GM12878 (cell line): Measurements from ENCODE around the gene BAG5. TPM values are rescaled to one million over a fixed set of nuclear protein-coding genes. Genes with fewer than 3 reads are reported as not detected.

ENCODE experiments used
- ATAC-seq: fragments of 200-7000 bp; cut with Tn5 transposase; 3 replicates; pipeline ENCODE4 v1.9.1; 2020; ENCODE audit warnings: mild to moderate bottlenecking, moderate library complexity
- BruUV-seq: library from RNA; stranded (reverse); fragments of 400-500 nt; replicated peaks from 2 replicates; lab custom pipeline; 2021; lab: Mats Ljungman, UMichigan
- CTCF ChIA-PET: fragments of 300-600 bp; sonication (Branson Sonifier 250); formaldehyde crosslinking; extraction: SDS; loops from one replicate; lab custom pipeline; 2021; ENCODE audit warnings: inconsistent platforms; lab: Yijun Ruan, JAX
- POLR2A ChIA-PET: fragments of 350-600 bp; formaldehyde crosslinking; extraction: SDS; loops from one replicate; lab custom pipeline; 2021; ENCODE audit warnings: inconsistent platforms; lab: Charles Lee
- RAD21 ChIA-PET: fragments of 300-600 bp; sonication (Branson Sonifier 250); formaldehyde crosslinking; loops from one replicate; lab custom pipeline; 2023; ENCODE audit warnings: antibody characterized with exemption; ENCODE audit not compliant: unreplicated experiment; lab: Charles Lee
- SMC1A ChIA-PET: fragments of 300-600 bp; sonication (Branson Sonifier 250); formaldehyde crosslinking; loops from one replicate; lab custom pipeline; 2023; ENCODE audit not compliant: unreplicated experiment, uncharacterized antibody; lab: Charles Lee
- DNase-seq: peaks from one replicate; pipeline ENCODE4 v3.0.0-alpha.2; 2011; ENCODE audit warnings: low read depth, low spot score
- FAIRE-seq: peaks from 3 replicates; lab custom pipeline; 2011; peaks lifted over from hg19 to GRCh38; lab: Jason Lieb, UNC
- H2AFZ ChIP-seq: 2 replicates; pipeline ENCODE4 v1.6.0; 2011; ENCODE audit warnings: low read depth, low read length, control low read depth; ENCODE audit not compliant: control insufficient read depth
- H3K27ac ChIP-seq: 2 replicates; pipeline ENCODE4 v1.5.1; 2011; ENCODE audit warnings: control low read depth; ENCODE audit not compliant: control insufficient read depth, insufficient read depth
- H3K27me3 ChIP-seq, 2 experiments: replicated peaks in 1 of 2; 2 replicates each; pipeline versions ENCODE4 v1.6.0 to v1.6.1; 2011; ENCODE audit warnings: low read length in 1 of 2; ENCODE audit not compliant: control insufficient read depth in 2 of 2, insufficient read depth in 2 of 2
- H3K36me3 ChIP-seq, 2 experiments: 2 replicates each; pipeline ENCODE4 v1.5.1; 2011; ENCODE audit warnings: low read length in 1 of 2; ENCODE audit not compliant: control insufficient read depth in 2 of 2, insufficient read depth in 2 of 2
- H3K4me1 ChIP-seq: 2 replicates; pipeline ENCODE4 v1.6.1; 2011; ENCODE audit warnings: mild to moderate bottlenecking, low read length, moderate library complexity, mixed read lengths; ENCODE audit not compliant: control insufficient read depth, insufficient read depth
- H3K4me2 ChIP-seq: 2 replicates; pipeline ENCODE4 v1.6.0; 2011; ENCODE audit warnings: control low read depth; ENCODE audit not compliant: control insufficient read depth, insufficient read depth
- H3K4me3 ChIP-seq: fragments of 200-600 bp; sonication (generic); 2 replicates; pipeline ENCODE4 v1.5.1; 2016
- H3K79me2 ChIP-seq: 2 replicates; pipeline ENCODE4 v1.6.0; 2011; ENCODE audit warnings: low read length; ENCODE audit not compliant: control insufficient read depth, insufficient read depth
- H3K9ac ChIP-seq: 2 replicates; pipeline ENCODE4 v1.8.0; 2011; ENCODE audit warnings: low read length, control low read depth, mixed read lengths; ENCODE audit not compliant: control insufficient read depth, insufficient read depth
- H3K9me3 ChIP-seq: replicated peaks from 3 replicates; pipeline ENCODE4 v1.5.1; 2011; ENCODE audit warnings: mild to moderate bottlenecking, low read length; ENCODE audit not compliant: control insufficient read depth, insufficient read depth
- H4K20me1 ChIP-seq: 2 replicates; pipeline ENCODE4 v1.6.0; 2011; ENCODE audit not compliant: control insufficient read depth, insufficient read depth
- CBX5 ChIP-seq: sonication (generic); IDR thresholded peaks from 2 replicates; pipeline ENCODE4 v1.6.1; 2016; ENCODE audit warnings: low read depth, moderate library complexity, mild to moderate bottlenecking, inconsistent platforms
- CTCF ChIP-seq, 3 experiments: IDR thresholded peaks in 2 of 3; conservative IDR thresholded peaks in 1 of 3; 2 replicates each; pipeline ENCODE4 v1.5.1; 2011; ENCODE audit warnings: low read depth in 3 of 3, low read length in 3 of 3, mild to moderate bottlenecking in 3 of 3, control low read depth in 2 of 3, moderate library complexity in 2 of 3, inconsistent platforms in 1 of 3, mixed read lengths in 1 of 3; ENCODE audit not compliant: control insufficient read depth in 2 of 3, insufficient read depth in 1 of 3; ENCODE audit errors: extremely low read depth in 1 of 3
- DPF2 ChIP-seq: fragments of 450-650 bp; IDR thresholded peaks from 2 replicates; pipeline ENCODE4 v1.6.1; 2017; ENCODE audit warnings: mild to moderate bottlenecking
- E2F4 ChIP-seq: IDR thresholded peaks from 2 replicates; pipeline ENCODE4 v1.6.1; 2012; ENCODE audit warnings: low read depth, low read length, improper control_type of control experiment
- GATAD2B ChIP-seq: fragments of 450-650 bp; conservative IDR thresholded peaks from 2 replicates; pipeline ENCODE4 v1.6.1; 2017; ENCODE audit warnings: low read depth, mild to moderate bottlenecking, moderate library complexity
- MEF2A ChIP-seq: IDR thresholded peaks from 2 replicates; pipeline ENCODE4 v1.6.1; 2011; ENCODE audit warnings: low read depth, mild to moderate bottlenecking, low read length, moderate library complexity; ENCODE audit not compliant: insufficient read depth
- MTA2 ChIP-seq: fragments of 450-650 bp; IDR thresholded peaks from 2 replicates; pipeline ENCODE4 v1.6.1; 2016; ENCODE audit warnings: low read depth, mild to moderate bottlenecking, moderate library complexity
- MXI1 ChIP-seq: fragments of 150-350 bp; IDR thresholded peaks from 2 replicates; pipeline ENCODE4 v1.6.1; 2011; ENCODE audit warnings: low read depth, mild to moderate bottlenecking, inconsistent platforms, low read length, improper control_type of control experiment
- NFIC ChIP-seq: IDR thresholded peaks from 2 replicates; pipeline ENCODE4 v1.6.1; 2012; ENCODE audit warnings: low read depth, mild to moderate bottlenecking, inconsistent platforms, low read length, moderate library complexity
- PAX8 ChIP-seq: fragments of 450-650 bp; IDR thresholded peaks from 2 replicates; pipeline ENCODE4 v1.6.1; 2017; ENCODE audit warnings: mild to moderate bottlenecking, moderate library complexity
- RUNX3 ChIP-seq: IDR thresholded peaks from 2 replicates; pipeline ENCODE4 v1.6.1; 2012; ENCODE audit warnings: low read length, inconsistent platforms
- TCF3 ChIP-seq: IDR thresholded peaks from 2 replicates; pipeline ENCODE4 v1.6.1; 2012; ENCODE audit warnings: low read depth, mild to moderate bottlenecking, low read length, borderline replicate concordance; ENCODE audit not compliant: insufficient read depth
- ZBTB40 ChIP-seq: fragments of 450-650 bp; IDR thresholded peaks from 2 replicates; pipeline ENCODE4 v1.6.1; 2016; ENCODE audit warnings: mild to moderate bottlenecking, moderate library complexity, borderline replicate concordance
- ZNF622 ChIP-seq: fragments of 450-650 bp; IDR thresholded peaks from 2 replicates; pipeline ENCODE4 v1.6.1; 2017; ENCODE audit warnings: mild to moderate bottlenecking, inconsistent platforms
- WGBS: methylation state at CpG from one replicate; pipeline ENCODE4 v1.1.6; 2016; ENCODE audit warnings: low lambda C conversion rate; ENCODE audit not compliant: insufficient replicate concordance, insufficient coverage; ENCODE audit errors: missing lambda C conversion rate; 5-methylcytosine and 5-hydroxymethylcytosine counted together
- in situ Hi-C: fragments of 300-500 bp; cut with MboI; formaldehyde crosslinking; loops from 9 replicates; pipeline ENCODE4 v1.14.3; 2018; ENCODE audit warnings: mixed read lengths
- intact Hi-C: fragments of 100-400 bp; cut with micrococcal nuclease; formaldehyde crosslinking; loops from one replicate; pipeline ENCODE4 v1.14.2; 2022; ENCODE audit not compliant: unreplicated experiment
- polyA plus RNA-seq, 11 experiments: library from polyadenylated mRNA; depleted of rRNA in 4 of 11; unstranded in 6 of 11; stranded (reverse) in 5 of 11; fragments of >200 nt; fragmentation: Nextera tagmentation in 4 of 11; fragmentation: Illumina TruSeq in 1 of 11; extraction: Ambion mirVana in 4 of 11; extraction: Trizol in 1 of 11; gene quantifications; 1 replicate in 1 of 11; 2 replicates in 10 of 11; pipeline versions ENCODE4 v1.2.1 to v1.2.3, GENCODE V29; 2011 to 2016; ENCODE audit warnings: inconsistent platforms in 2 of 11, missing spikeins in 2 of 11, low read depth in 1 of 11
- total RNA-seq, 4 experiments: library from RNA; depleted of rRNA in 3 of 4; stranded (reverse); fragments of >200 nt in 3 of 4; fragmentation: Illumina TruSeq in 1 of 4; extraction: Trizol in 1 of 4; gene quantifications; 2 replicates each; pipeline versions ENCODE4 v1.2.1 to v1.2.3, GENCODE V29; 2013 to 2021

BAG5 gene
- total and polyA plus RNA-seq, 10 of the 15 experiments (the other 5 are each of a cell fraction or from before 2014, with no cell fraction given) = 9.9 to 30.5 (median 20.1) TPM

- TF ChIP-seq GATAD2B (no peak), DPF2 (no peak), CTCF (IDR thresholded peaks at IDR 0.05 in 2 of 3, conservative IDR thresholded peaks at IDR 0.05 in 1 of 3; ENCODE audit: control insufficient read depth in 2 of 3, extremely low read depth in 1 of 3, insufficient read depth in 1 of 3, low read depth in 3 of 3, low read length in 3 of 3) (no peak), MXI1 (no peak), PAX8 (no peak), MEF2A (no peak), RUNX3 (no peak), TCF3 (no peak)
These were observed 31.8 kb upstream of the BAG5 start (continued) for GRCh38 chr14:103594265-103594664.

GRCh38 chr14:103593577-103593976, 31.1 kb upstream of the BAG5 start:
- no peak overlapping the region for H3K27ac ChIP-seq
- H4K20me1 ChIP-seq = no peaks in the 10 kb centered on the region
- BruUV-seq = no TSS peak
- no peak overlapping the region for H2AFZ ChIP-seq
- H3K27me3 ChIP-seq = no peaks in the 10 kb centered on the region
- peaks cover 12% of the 10 kb centered on the region for H3K4me1 ChIP-seq
- H3K9me3 ChIP-seq = no peaks in the 10 kb centered on the region
- peak overlapping the region; percentile 57 for H3K4me2 ChIP-seq
- DNase-seq = peak; percentile 62
- WGBS = 0% methylated on average over 6 of the region's 6 CpGs
- no peaks in the 10 kb centered on the region for H3K79me2 ChIP-seq
- in situ Hi-C loops (no loop called here), intact Hi-C loops (no loop called here)
- peak; percentile 92 for FAIRE-seq
- H3K9ac ChIP-seq = no peak overlapping the region
- ChIA-PET RAD21 (interaction anchor here (0.9 kb wide), 1 partner anchor 42 kb away, joined by 3 read pairs; no protein-coding TSS in a partner anchor), POLR2A (interaction anchor here (0.5 to 0.7 kb wide), 2 partner anchors 221 to 1707 kb away, joined by 3 to 4 read pairs; partner anchors contain the start of gene BRF1), CTCF (interaction anchor here (0.6 to 1.4 kb wide), 3 partner anchors 8 to 32 kb away, joined by 3 read pairs; no protein-coding TSS in a partner anchor), SMC1A (interaction anchor here (1.0 to 1.2 kb wide), 2 partner anchors 32 to 86 kb away, joined by 3 to 4 read pairs; no protein-coding TSS in a partner anchor)
- H3K36me3 ChIP-seq = peaks cover 1 to 5% of the 10 kb centered on the region in 2 experiments; a peak in 3 of 4 replicates
- peak overlapping the region; percentile 36; the same call in 1 of the 2 replicates for H3K4me3 ChIP-seq
- ATAC-seq = peak; percentile 100
- no peak for TF ChIP-seq CBX5
- no peak for TF ChIP-seq ZBTB40
- TF ChIP-seq ZNF622 = no peak
- peak; percentile 27; the same call in 1 of the 2 replicates for TF ChIP-seq NFIC
- 0 out of 2 replicates have a peak, but pooled peaks have one; percentile 30 for TF ChIP-seq MTA2
- TF ChIP-seq E2F4 = no peak
